Astrocyte (in vitro differentiated cells and primary cell): Measurements from ENCODE around the gene CDC16. TPM values are rescaled to one million over a fixed set of nuclear protein-coding genes. Genes with fewer than 3 reads are reported as not detected.

ENCODE experiments used
- DNase-seq: peaks from one replicate; pipeline ENCODE4 v3.0.0-alpha.2; 2010; ENCODE audit warnings: low read depth
- FAIRE-seq: peaks from 2 replicates; lab custom pipeline; 2011; peaks lifted over from hg19 to GRCh38; lab: Jason Lieb, UNC
- H2AFZ ChIP-seq: 2 replicates; pipeline ENCODE4 v1.6.0; 2012; ENCODE audit warnings: low read depth, low read length, inconsistent platforms
- H3K27ac ChIP-seq: 2 replicates; pipeline ENCODE4 v1.5.1; 2011; ENCODE audit warnings: low read depth, low read length, inconsistent platforms
- H3K27me3 ChIP-seq: 2 replicates; pipeline ENCODE4 v1.6.0; 2011; ENCODE audit warnings: low read length, inconsistent platforms; ENCODE audit not compliant: insufficient read depth
- H3K36me3 ChIP-seq: 2 replicates; pipeline ENCODE4 v1.5.1; 2011; ENCODE audit warnings: low read length, inconsistent platforms; ENCODE audit not compliant: insufficient read depth
- H3K4me1 ChIP-seq: 2 replicates; pipeline ENCODE4 v1.5.1; 2011; ENCODE audit warnings: low read length, inconsistent platforms; ENCODE audit not compliant: insufficient read depth
- H3K4me2 ChIP-seq: 2 replicates; pipeline ENCODE4 v1.6.0; 2012; ENCODE audit warnings: low read length, inconsistent platforms
- H3K4me3 ChIP-seq: 2 replicates; pipeline ENCODE4 v1.5.1; 2011; ENCODE audit warnings: low read depth, mild to moderate bottlenecking, low read length, inconsistent platforms; ENCODE audit not compliant: insufficient read depth
- H3K79me2 ChIP-seq: 2 replicates; pipeline ENCODE4 v1.6.0; 2012; ENCODE audit warnings: mild to moderate bottlenecking, low read length, inconsistent platforms; ENCODE audit not compliant: insufficient read depth
- H3K9ac ChIP-seq: 2 replicates; pipeline ENCODE4 v1.6.0; 2012; ENCODE audit warnings: mild to moderate bottlenecking, low read length, inconsistent platforms
- H3K9me3 ChIP-seq: 2 replicates; pipeline ENCODE4 v1.5.1; 2012; ENCODE audit warnings: low read depth, mild to moderate bottlenecking, low read length, inconsistent platforms; ENCODE audit not compliant: insufficient read depth
- H4K20me1 ChIP-seq: 2 replicates; pipeline ENCODE4 v1.6.0; 2012; ENCODE audit warnings: low read length, inconsistent platforms; ENCODE audit not compliant: insufficient read depth
- H3K27ac Mint-ChIP-seq: one replicate; pipeline ENCODE4 v1.8.0; 2021; ENCODE audit warnings: mild to moderate bottlenecking, mixed read lengths; ENCODE audit not compliant: unreplicated experiment
- H3K27me3 Mint-ChIP-seq: one replicate; pipeline ENCODE4 v1.8.0; 2021; ENCODE audit warnings: low read depth, mixed read lengths; ENCODE audit not compliant: unreplicated experiment
- H3K36me3 Mint-ChIP-seq: one replicate; pipeline ENCODE4 v1.8.0; 2021; ENCODE audit warnings: low read depth, mixed read lengths; ENCODE audit not compliant: unreplicated experiment
- H3K4me1 Mint-ChIP-seq: one replicate; pipeline ENCODE4 v1.8.0; 2021; ENCODE audit warnings: low read depth, mixed read lengths; ENCODE audit not compliant: unreplicated experiment
- H3K4me3 Mint-ChIP-seq: one replicate; pipeline ENCODE4 v1.8.0; 2021; ENCODE audit warnings: mild to moderate bottlenecking, moderate library complexity, mixed read lengths; ENCODE audit not compliant: unreplicated experiment
- H3K9me3 Mint-ChIP-seq: one replicate; pipeline ENCODE4 v1.8.0; 2021; ENCODE audit warnings: mild to moderate bottlenecking, mixed read lengths; ENCODE audit not compliant: unreplicated experiment
- CTCF ChIP-seq: IDR thresholded peaks from 2 replicates; pipeline ENCODE4 v1.5.1; 2011; ENCODE audit warnings: low read depth, mild to moderate bottlenecking, inconsistent platforms, low read length, moderate library complexity; ENCODE audit not compliant: insufficient read depth
- EZH2 ChIP-seq: IDR thresholded peaks from 2 replicates; pipeline ENCODE4 v1.6.1; 2012; ENCODE audit warnings: mild to moderate bottlenecking, low read length, inconsistent platforms; ENCODE audit not compliant: insufficient read depth
- total RNA-seq: library from RNA; stranded (reverse); gene quantifications from 2 replicates; pipeline ENCODE4 v1.2.1, GENCODE V29; 2021

CDC16 gene
- total RNA-seq, 1 donor from 2014 or later = 77.0 TPM

- TF ChIP-seq EZH2 (no peak), CTCF (no peak)
- Histone ChIP-seq H2AFZ (no peak overlapping the region), H3K27me3 (no peaks in the 10 kb centered on the region), H3K9ac (peak overlapping the region; percentile 26), H3K4me1 (peaks cover 2% of the 10 kb centered on the region), H3K27ac (peak overlapping the region; percentile 64), H3K4me2 (no peak overlapping the region), H3K9me3 (no peaks in the 10 kb centered on the region), H4K20me1 (peaks cover 15% of the 10 kb centered on the region), H3K4me3 (no peak overlapping the region), H3K36me3 (peaks cover 35% of the 10 kb centered on the region), H3K79me2 (peaks cover 15% of the 10 kb centered on the region)
- Mint-ChIP-seq H3K27me3 (no peaks in the 10 kb centered on the region), H3K36me3 (peaks cover 15% of the 10 kb centered on the region), H3K4me1 (no peaks in the 10 kb centered on the region), H3K4me3 (no peak overlapping the region), H3K9me3 (no peaks in the 10 kb centered on the region), H3K27ac (no peak overlapping the region)
- FAIRE-seq = no peak
- DNase-seq = no peak
Measured at GRCh38 chr13:114299604-114300305, 65.1 kb downstream of the CDC16 start.

GRCh38 chr13:114303700-114304327 is 69.1 kb downstream of the CDC16 start:
- peaks cover 6% of the 10 kb centered on the region for H3K79me2 ChIP-seq
- no peaks in the 10 kb centered on the region for H3K27me3 ChIP-seq
- Mint-ChIP-seq H3K27ac (no peak overlapping the region), H3K4me3 (no peak overlapping the region), H3K27me3 (no peaks in the 10 kb centered on the region), H3K36me3 (peaks cover 21% of the 10 kb centered on the region), H3K4me1 (no peaks in the 10 kb centered on the region), H3K9me3 (no peaks in the 10 kb centered on the region)
- H3K9ac ChIP-seq = no peak overlapping the region
- no peak overlapping the region for H3K4me3 ChIP-seq
- H3K4me2 ChIP-seq = no peak overlapping the region
- H2AFZ ChIP-seq = no peak overlapping the region
- no peak for FAIRE-seq
- no peaks in the 10 kb centered on the region for H4K20me1 ChIP-seq
- peaks cover 36% of the 10 kb centered on the region for H3K36me3 ChIP-seq
- TF ChIP-seq EZH2 (no peak), CTCF (no peak)
- DNase-seq = no peak
- no peak overlapping the region for H3K27ac ChIP-seq
- no peaks in the 10 kb centered on the region for H3K9me3 ChIP-seq
- peaks cover 2% of the 10 kb centered on the region for H3K4me1 ChIP-seq
